Measurements from ENCODE around the gene MSRB3.
A peak's percentile ranks its signal among the peaks of the same experiment; 100 is the strongest.

The MSRB3 gene

GRCh38 chr12:65266408-65266807 lies 12.1 kb upstream of the MSRB3 start:
- no peak for TF ChIP-seq CTCF (IDR thresholded peaks at IDR 0.05; ENCODE audit: poor library complexity, severe bottlenecking)
- peaks cover 10% of the 10 kb centered on the region for H3K4me1 ChIP-seq (ENCODE audit: insufficient read depth, poor library complexity, severe bottlenecking)

GRCh38 chr12:65269603-65270002 lies 8.9 kb upstream of the MSRB3 start:
- peaks cover 10% of the 10 kb centered on the region for H3K4me1 ChIP-seq (ENCODE audit: insufficient read depth, poor library complexity, severe bottlenecking)
- no peak for TF ChIP-seq CTCF (IDR thresholded peaks at IDR 0.05; ENCODE audit: poor library complexity, severe bottlenecking)
- H3K27me3 ChIP-seq (ENCODE audit: insufficient read depth, poor library complexity, severe bottlenecking), result no peaks in the 10 kb centered on the region
- peak; percentile 52; the same call in 2 of the 3 replicates for ATAC-seq (ENCODE audit: low read depth)
- no peaks in the 10 kb centered on the region for H3K36me3 ChIP-seq (ENCODE audit: low read depth)
- no peak overlapping the region for H3K27ac ChIP-seq (ENCODE audit: poor library complexity, severe bottlenecking)
- H3K9me3 ChIP-seq (ENCODE audit: severe bottlenecking), result no peaks in the 10 kb centered on the region
- no peak overlapping the region for H3K4me3 ChIP-seq (ENCODE audit: severe bottlenecking)
- no peak for DNase-seq (ENCODE audit: low spot score)

More at GRCh38 chr12:65266408-65266807, 12.1 kb upstream of the MSRB3 start:
- no peak overlapping the region for H3K4me3 ChIP-seq (ENCODE audit: severe bottlenecking)
- H3K27ac ChIP-seq (ENCODE audit: poor library complexity, severe bottlenecking), result no peak overlapping the region
- no peaks in the 10 kb centered on the region for H3K27me3 ChIP-seq (ENCODE audit: insufficient read depth, poor library complexity, severe bottlenecking)
- DNase-seq (ENCODE audit: low spot score), result no peak
- no peaks in the 10 kb centered on the region for H3K36me3 ChIP-seq (ENCODE audit: low read depth)
- ATAC-seq (ENCODE audit: low read depth), result no peak
- no peaks in the 10 kb centered on the region for H3K9me3 ChIP-seq (ENCODE audit: severe bottlenecking)

GRCh38 chr12:65274602-65275272 lies 3.7 kb upstream of the MSRB3 start:
- Histone ChIP-seq H3K27ac (ENCODE audit: poor library complexity, severe bottlenecking) (no peak overlapping the region), H3K4me1 (ENCODE audit: insufficient read depth, poor library complexity, severe bottlenecking) (peaks cover 7% of the 10 kb centered on the region), H3K27me3 (ENCODE audit: insufficient read depth, poor library complexity, severe bottlenecking) (no peaks in the 10 kb centered on the region), H3K4me3 (ENCODE audit: severe bottlenecking) (no peak overlapping the region), H3K36me3 (ENCODE audit: low read depth) (no peaks in the 10 kb centered on the region), H3K9me3 (ENCODE audit: severe bottlenecking) (no peaks in the 10 kb centered on the region)
- no peak for TF ChIP-seq CTCF (IDR thresholded peaks at IDR 0.05; ENCODE audit: poor library complexity, severe bottlenecking)
- DNase-seq (ENCODE audit: low spot score) (no peak), ATAC-seq (ENCODE audit: low read depth) (no peak)

- Histone ChIP-seq H3K9me3 (ENCODE audit: severe bottlenecking) (no peaks in the 10 kb centered on the region), H3K27ac (ENCODE audit: poor library complexity, severe bottlenecking) (no peak overlapping the region)
- ATAC-seq (ENCODE audit: low read depth), result no peak
Measured at GRCh38 chr12:65275627-65276026, 2.9 kb upstream of the MSRB3 start.

More at GRCh38 chr12:65275627-65276026, 2.9 kb upstream of the MSRB3 start:
- Histone ChIP-seq H3K4me3 (ENCODE audit: severe bottlenecking) (no peak overlapping the region), H3K36me3 (ENCODE audit: low read depth) (no peaks in the 10 kb centered on the region), H3K27me3 (ENCODE audit: insufficient read depth, poor library complexity, severe bottlenecking) (no peaks in the 10 kb centered on the region), H3K4me1 (ENCODE audit: insufficient read depth, poor library complexity, severe bottlenecking) (peaks cover 8% of the 10 kb centered on the region)
- no peak for TF ChIP-seq CTCF (IDR thresholded peaks at IDR 0.05; ENCODE audit: poor library complexity, severe bottlenecking)
- no peak for DNase-seq (ENCODE audit: low spot score)
